Measurements from ENCODE around the gene SH3RF3.
"Not testable (repeated sequence)": the region's sequence is repeated elsewhere in the genome, so short reads cannot be mapped to it uniquely, and the experiment has no call there.

Gene SH3RF3

GRCh38 chr2:109128616-109129355 lies at the start of gene SH3RF3:
TSS of gene SH3RF3 (plus strand) at chr2:109129205.
- no peak for DNase-seq (ENCODE audit: low read depth)

- no peak for DNase-seq (ENCODE audit: low read depth)
Observed at GRCh38 chr2:109079590-109079989, 49.4 kb upstream of the SH3RF3 start.

GRCh38 chr2:109080109-109080508 lies 48.9 kb upstream of the SH3RF3 start:
- no peak for DNase-seq (ENCODE audit: low read depth)

GRCh38 chr2:109080757-109081156 lies 48.2 kb upstream of the SH3RF3 start:
- no peak for DNase-seq (ENCODE audit: low read depth)

GRCh38 chr2:109081374-109081773 lies 47.6 kb upstream of the SH3RF3 start:
- DNase-seq (ENCODE audit: low read depth) = no peak

- DNase-seq (ENCODE audit: low read depth) = no peak
Observed at GRCh38 chr2:109083771-109084170, 45.2 kb upstream of the SH3RF3 start.

- no peak for DNase-seq (ENCODE audit: low read depth)
Observed at GRCh38 chr2:109084341-109084740, 44.7 kb upstream of the SH3RF3 start.

- DNase-seq (ENCODE audit: low read depth) = no peak
Observed at GRCh38 chr2:109085912-109086742, 42.9 kb upstream of the SH3RF3 start.

GRCh38 chr2:109086743-109087020 lies 42.3 kb upstream of the SH3RF3 start:
- DNase-seq (ENCODE audit: low read depth) = no peak

- DNase-seq (ENCODE audit: low read depth) = no peak
Observed at GRCh38 chr2:109087055-109087663, 41.8 kb upstream of the SH3RF3 start.

- peak; percentile 9 for DNase-seq (ENCODE audit: low read depth)
Observed at GRCh38 chr2:109089602-109090300, 39.3 kb upstream of the SH3RF3 start.

GRCh38 chr2:109091526-109091925 lies 37.5 kb upstream of the SH3RF3 start:
- DNase-seq (ENCODE audit: low read depth) = no peak

- DNase-seq (ENCODE audit: low read depth) = no peak
Observed at GRCh38 chr2:109094144-109094543, 34.9 kb upstream of the SH3RF3 start.

- DNase-seq (ENCODE audit: low read depth) = no peak
Observed at GRCh38 chr2:109098251-109098920, 30.6 kb upstream of the SH3RF3 start.

- DNase-seq (ENCODE audit: low read depth) = no peak
Observed at GRCh38 chr2:109098921-109099273, 30.1 kb upstream of the SH3RF3 start.

GRCh38 chr2:109102588-109103233 lies 26.3 kb upstream of the SH3RF3 start:
- no peak for DNase-seq (ENCODE audit: low read depth)

GRCh38 chr2:109105113-109105512 lies 23.9 kb upstream of the SH3RF3 start:
- no peak for DNase-seq (ENCODE audit: low read depth)

GRCh38 chr2:109108740-109109139 lies 20.3 kb upstream of the SH3RF3 start:
- DNase-seq (ENCODE audit: low read depth) = no peak

GRCh38 chr2:109109342-109109741 lies 19.7 kb upstream of the SH3RF3 start:
- DNase-seq (ENCODE audit: low read depth) = no peak

- no peak for DNase-seq (ENCODE audit: low read depth)
Observed at GRCh38 chr2:109110170-109110569, 18.8 kb upstream of the SH3RF3 start.

GRCh38 chr2:109117181-109117580 lies 11.8 kb upstream of the SH3RF3 start:
- DNase-seq (ENCODE audit: low read depth) = not testable (repeated sequence)

GRCh38 chr2:109117780-109118179 lies 11.2 kb upstream of the SH3RF3 start:
- DNase-seq (ENCODE audit: low read depth) = no peak

All from stromal cell of bone marrow (primary cell).